Endothelial cell of umbilical vein (primary cell): ENCODE results near the gene PRDM16. TPM values are rescaled to one million over a fixed set of nuclear protein-coding genes. Genes with fewer than 3 reads are reported as not detected.
A peak's percentile ranks its signal among the peaks of the same experiment; 100 is the strongest.

Experiments used
- BruUV-seq: library from RNA; stranded (reverse); fragments of 400-500 nt; replicated peaks from 2 replicates; lab custom pipeline; 2021; lab: Mats Ljungman, UMichigan
- CTCF ChIA-PET: fragments of 300-600, 350-600 bp; sonication (Branson Sonifier 250); formaldehyde crosslinking; loops from one replicate; lab custom pipeline; 2021; ENCODE audit warnings: antibody characterized with exemption, inconsistent platforms; lab: Charles Lee
- POLR2A ChIA-PET: fragments of 300-600, 350-600 bp; sonication (Branson Sonifier 250); formaldehyde crosslinking; loops from one replicate; lab custom pipeline; 2021; ENCODE audit warnings: antibody characterized with exemption, inconsistent platforms; lab: Charles Lee
- DNase-seq: peaks from one replicate; pipeline ENCODE4 v3.0.0-alpha.2; 2011; ENCODE audit warnings: low read depth, low spot score
- FAIRE-seq: peaks from 2 replicates; lab custom pipeline; 2011; peaks lifted over from hg19 to GRCh38; lab: Jason Lieb, UNC
- H2AFZ ChIP-seq: 2 replicates; pipeline ENCODE4 v1.6.0; 2012; ENCODE audit warnings: low read depth, low read length, control low read depth, inconsistent platforms
- H3K27ac ChIP-seq: 2 replicates; pipeline ENCODE4 v1.5.1; 2011; ENCODE audit warnings: low read depth, mild to moderate bottlenecking, control low read depth, low read length, moderate library complexity; ENCODE audit not compliant: insufficient read depth
- H3K27me3 ChIP-seq, 2 experiments: 2 replicates each; pipeline versions ENCODE4 v1.6.0 to v1.6.1; 2011; ENCODE audit warnings: low read length in 2 of 2, mixed read lengths in 1 of 2; ENCODE audit not compliant: control insufficient read depth in 2 of 2, insufficient read depth in 2 of 2
- H3K36me3 ChIP-seq, 2 experiments: 2 replicates in 1 of 2; 3 replicates in 1 of 2; pipeline ENCODE4 v1.5.1; 2011; ENCODE audit warnings: low read length in 2 of 2, mild to moderate bottlenecking in 1 of 2, moderate library complexity in 1 of 2; ENCODE audit not compliant: control insufficient read depth in 2 of 2, insufficient read depth in 2 of 2; ENCODE audit errors: extremely low read depth in 1 of 2
- H3K4me1 ChIP-seq: 3 replicates; pipeline ENCODE4 v1.5.1; 2011; ENCODE audit warnings: mild to moderate bottlenecking, low read length; ENCODE audit not compliant: control insufficient read depth, insufficient read depth; ENCODE audit errors: extremely low read depth
- H3K4me2 ChIP-seq: 2 replicates; pipeline ENCODE4 v1.6.1; 2011; ENCODE audit warnings: low read length, control low read depth, mixed read lengths; ENCODE audit not compliant: insufficient read depth
- H3K4me3 ChIP-seq, 3 experiments: fragments of 200-600 bp in 1 of 3; sonication (generic), shearing (Covaris generic) in 1 of 3; replicated peaks in 1 of 3; 2 replicates each; pipeline ENCODE4 v1.5.1; 2011 to 2016; ENCODE audit warnings: control low read depth in 3 of 3, low read length in 3 of 3, mild to moderate bottlenecking in 2 of 3, inconsistent platforms in 1 of 3, low read depth in 1 of 3, moderate library complexity in 1 of 3; ENCODE audit not compliant: insufficient read depth in 1 of 3
- H3K79me2 ChIP-seq: 2 replicates; pipeline ENCODE4 v1.6.0; 2012; ENCODE audit warnings: low read length, inconsistent platforms; ENCODE audit not compliant: control insufficient read depth, insufficient read depth
- H3K9ac ChIP-seq: replicated peaks from 2 replicates; pipeline ENCODE3; 2011; ENCODE audit warnings: low read length, control low read depth; ENCODE audit not compliant: insufficient read depth; ENCODE audit errors: extremely low read depth
- H3K9me1 ChIP-seq: replicated peaks from 3 replicates; pipeline ENCODE4 v1.6.0; 2011; ENCODE audit warnings: mild to moderate bottlenecking, low read length; ENCODE audit not compliant: control insufficient read depth, insufficient read depth; ENCODE audit errors: extremely low read depth
- H3K9me3 ChIP-seq: replicated peaks from 2 replicates; pipeline ENCODE4 v1.5.1; 2012; ENCODE audit warnings: low read length, inconsistent platforms; ENCODE audit not compliant: control insufficient read depth, insufficient read depth
- H4K20me1 ChIP-seq: replicated peaks from 2 replicates; pipeline ENCODE3; 2011; ENCODE audit warnings: mild to moderate bottlenecking, low read length; ENCODE audit not compliant: control insufficient read depth, insufficient read depth; ENCODE audit errors: extremely low read depth
- EZH2 ChIP-seq: IDR thresholded peaks from 2 replicates; pipeline ENCODE4 v1.6.1; 2012; ENCODE audit warnings: borderline replicate concordance, low read depth, mild to moderate bottlenecking, moderate library complexity, low read length, inconsistent platforms; ENCODE audit not compliant: severe bottlenecking
- GATA2 ChIP-seq: IDR thresholded peaks from 2 replicates; pipeline ENCODE4 v1.7.0; 2011; ENCODE audit warnings: low read depth, mild to moderate bottlenecking, moderate library complexity, mixed read lengths, low read length; ENCODE audit not compliant: insufficient read length, insufficient read depth
- JUN ChIP-seq: IDR thresholded peaks from 2 replicates; pipeline ENCODE4 v1.6.1; 2011; ENCODE audit warnings: borderline replicate concordance, low read depth; ENCODE audit not compliant: insufficient read length, insufficient read depth
- MYC ChIP-seq: IDR thresholded peaks from one replicate; pipeline ENCODE4 v1.6.1; 2011; ENCODE audit warnings: mild to moderate bottlenecking, low read depth, low read length
- POLR2A ChIP-seq: IDR thresholded peaks from 2 replicates; pipeline ENCODE4 v1.6.1; 2012; ENCODE audit warnings: low read depth, mild to moderate bottlenecking, control low read depth, low read length
- dilution Hi-C: fragments of 300-500 bp; cut with MboI; formaldehyde crosslinking; loops from one replicate; pipeline ENCODE4 v1.15.0; 2019; ENCODE audit warnings: low sequenced_read_pairs; ENCODE audit not compliant: extremely low pct_ligation_motif_present
- intact Hi-C: fragments of 100-400 bp; cut with micrococcal nuclease; formaldehyde crosslinking; loops from one replicate; pipeline ENCODE4 v1.10.0; 2022
- polyA plus RNA-seq, 4 experiments: library from polyadenylated mRNA; depleted of rRNA in 3 of 4; stranded (reverse) in 3 of 4; unstranded in 1 of 4; fragments of >200 nt; gene quantifications; 2 replicates each; pipeline versions ENCODE4 v1.2.1 to v1.2.3, GENCODE V29; 2011 to 2012; ENCODE audit warnings: missing spikeins in 1 of 4
- total RNA-seq: library from RNA; stranded (reverse); gene quantifications from 2 replicates; pipeline ENCODE4 v1.2.3, GENCODE V29; 2021
- TF ChIP-seq, protein P1 (sequence below), 2 donors: IDR thresholded peaks; 1 replicate in 1 of 2; 2 replicates in 1 of 2; pipeline ENCODE4 v1.5.1; 2011; ENCODE audit warnings: low read length in 2 of 2, mild to moderate bottlenecking in 2 of 2, moderate library complexity in 2 of 2, control low read depth in 1 of 2, inconsistent platforms in 1 of 2, low read depth in 1 of 2; ENCODE audit not compliant: insufficient read depth in 1 of 2; ENCODE audit errors: extremely low read depth in 1 of 2

Gene PRDM16
- total and polyA plus RNA-seq, 2 donors (not counting 3 experiments of a cell fraction or from before 2014, with no cell fraction given) = not detected

DNA sequence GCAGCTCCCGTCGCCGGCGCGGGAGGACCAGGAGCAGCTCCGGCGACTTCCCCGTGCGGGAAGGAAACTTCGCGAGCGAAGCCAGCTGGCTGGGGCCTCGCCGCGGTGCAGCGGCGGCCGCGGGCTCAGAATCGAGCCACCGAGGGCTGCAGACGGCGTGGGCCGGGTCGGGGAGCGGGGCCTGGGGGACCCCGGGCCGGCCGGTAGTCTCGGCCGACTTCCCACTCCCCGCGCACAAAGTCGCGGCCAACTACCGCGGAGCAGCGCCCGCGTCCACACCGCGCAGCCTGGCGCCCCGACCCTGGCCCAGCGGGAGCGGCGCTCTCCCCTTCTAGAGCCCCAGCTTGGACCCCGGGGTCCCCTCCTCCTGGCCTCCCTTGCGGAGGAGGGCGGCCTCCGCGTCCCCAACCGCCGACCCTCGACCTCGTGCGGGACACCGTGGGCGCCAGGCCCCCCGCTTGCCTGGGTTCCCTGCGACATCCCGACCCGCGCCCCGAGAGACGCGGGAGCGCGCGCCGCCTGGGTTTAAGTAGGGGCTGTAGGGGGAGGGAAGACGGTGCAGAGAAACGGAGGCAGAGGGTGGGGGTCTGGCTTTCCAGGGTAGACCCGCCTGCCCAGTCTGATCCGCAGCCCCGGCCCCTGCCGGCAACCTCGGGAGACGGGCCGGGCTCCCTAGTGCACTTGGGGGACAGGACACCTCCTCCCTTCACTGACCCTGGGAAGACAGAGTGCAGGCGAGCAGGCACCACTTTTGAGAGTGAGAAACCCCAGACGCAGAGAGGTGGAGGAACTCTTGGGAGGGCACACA, 4.7 kb downstream of the PRDM16 start:
- FAIRE-seq = no peak
- H3K9me3 ChIP-seq = no peaks in the 10 kb centered on the region
- TF ChIP-seq, protein P1, sequence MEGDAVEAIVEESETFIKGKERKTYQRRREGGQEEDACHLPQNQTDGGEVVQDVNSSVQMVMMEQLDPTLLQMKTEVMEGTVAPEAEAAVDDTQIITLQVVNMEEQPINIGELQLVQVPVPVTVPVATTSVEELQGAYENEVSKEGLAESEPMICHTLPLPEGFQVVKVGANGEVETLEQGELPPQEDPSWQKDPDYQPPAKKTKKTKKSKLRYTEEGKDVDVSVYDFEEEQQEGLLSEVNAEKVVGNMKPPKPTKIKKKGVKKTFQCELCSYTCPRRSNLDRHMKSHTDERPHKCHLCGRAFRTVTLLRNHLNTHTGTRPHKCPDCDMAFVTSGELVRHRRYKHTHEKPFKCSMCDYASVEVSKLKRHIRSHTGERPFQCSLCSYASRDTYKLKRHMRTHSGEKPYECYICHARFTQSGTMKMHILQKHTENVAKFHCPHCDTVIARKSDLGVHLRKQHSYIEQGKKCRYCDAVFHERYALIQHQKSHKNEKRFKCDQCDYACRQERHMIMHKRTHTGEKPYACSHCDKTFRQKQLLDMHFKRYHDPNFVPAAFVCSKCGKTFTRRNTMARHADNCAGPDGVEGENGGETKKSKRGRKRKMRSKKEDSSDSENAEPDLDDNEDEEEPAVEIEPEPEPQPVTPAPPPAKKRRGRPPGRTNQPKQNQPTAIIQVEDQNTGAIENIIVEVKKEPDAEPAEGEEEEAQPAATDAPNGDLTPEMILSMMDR (IDR thresholded peaks at IDR 0.05; ENCODE audit: extremely low read depth in 1 of 2, insufficient read depth in 1 of 2, low read depth in 1 of 2, low read length in 2 of 2) = no peak
- TF ChIP-seq EZH2 = peak; percentile 90
- TF ChIP-seq MYC = no peak
- no peak overlapping the region for H3K9ac ChIP-seq
- POLR2A ChIA-PET = no interaction called here
- dilution Hi-C loops = no loop called here
- H3K27ac ChIP-seq = no peak overlapping the region
- H3K9me1 ChIP-seq = no peaks in the 10 kb centered on the region
- intact Hi-C loops = no loop called here
- CTCF ChIA-PET = no interaction called here
- no peak overlapping the region for H3K4me2 ChIP-seq
- peaks cover 36 to 43% of the 10 kb centered on the region in 2 experiments for H3K27me3 ChIP-seq
- no peak overlapping the region for H3K4me3 ChIP-seq
- H3K4me1 ChIP-seq = no peaks in the 10 kb centered on the region
- no peak for DNase-seq
- no peaks in the 10 kb centered on the region for H4K20me1 ChIP-seq
- BruUV-seq = no TSS peak
- no peaks in the 10 kb centered on the region for H3K79me2 ChIP-seq
- no peak overlapping the region for H2AFZ ChIP-seq
- no peaks in the 10 kb centered on the region for H3K36me3 ChIP-seq

DNA sequence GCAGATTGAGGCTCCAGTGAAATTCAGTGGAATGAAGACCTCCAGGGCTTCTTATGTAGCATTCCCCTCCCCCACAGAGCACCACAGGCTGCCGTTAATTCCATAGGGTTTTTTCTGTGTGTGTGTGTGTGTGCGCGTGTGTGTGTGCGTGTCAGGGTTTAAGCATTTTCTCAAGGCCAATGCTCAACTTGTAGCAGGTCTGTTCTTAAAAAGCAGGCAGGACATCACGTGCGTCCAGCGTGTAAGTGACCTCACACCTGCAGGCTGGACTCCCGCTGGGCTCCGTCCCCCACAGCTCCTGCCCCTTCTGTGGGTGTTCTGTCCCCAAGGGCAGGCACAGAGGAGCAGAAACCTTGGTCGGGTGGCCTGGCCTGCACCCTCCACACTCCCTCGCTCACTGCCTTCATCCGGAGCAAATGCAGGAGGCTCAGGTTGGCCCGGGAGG, 5.3 kb downstream of the PRDM16 start:
- peaks cover 32 to 39% of the 10 kb centered on the region in 2 experiments for H3K27me3 ChIP-seq
- no TSS peak for BruUV-seq

More for the DNA sequence above, 5.3 kb downstream of the PRDM16 start:
- Histone ChIP-seq H3K4me2 (no peak overlapping the region), H4K20me1 (no peaks in the 10 kb centered on the region), H3K4me3 (no peak overlapping the region), H2AFZ (no peak overlapping the region), H3K4me1 (no peaks in the 10 kb centered on the region), H3K9me1 (no peaks in the 10 kb centered on the region), H3K36me3 (no peaks in the 10 kb centered on the region), H3K9me3 (no peaks in the 10 kb centered on the region), H3K27ac (no peak overlapping the region), H3K79me2 (no peaks in the 10 kb centered on the region), H3K9ac (no peak overlapping the region)
- TF ChIP-seq JUN (no peak), POLR2A (no peak), GATA2 (no peak), EZH2 (peak; percentile 2), MYC (no peak)
- intact Hi-C loops (no loop called here), dilution Hi-C loops (no loop called here)
- DNase-seq = no peak
- POLR2A ChIA-PET = no interaction called here
- no peak for FAIRE-seq
- CTCF ChIA-PET = no interaction called here
